RPMI8226 (cell line): ENCODE data around the gene PARD3.

ENCODE experiments used
- DNase-seq: peaks from one replicate; pipeline ENCODE4 v3.0.0-alpha.2; 2015

The PARD3 gene

DNA sequence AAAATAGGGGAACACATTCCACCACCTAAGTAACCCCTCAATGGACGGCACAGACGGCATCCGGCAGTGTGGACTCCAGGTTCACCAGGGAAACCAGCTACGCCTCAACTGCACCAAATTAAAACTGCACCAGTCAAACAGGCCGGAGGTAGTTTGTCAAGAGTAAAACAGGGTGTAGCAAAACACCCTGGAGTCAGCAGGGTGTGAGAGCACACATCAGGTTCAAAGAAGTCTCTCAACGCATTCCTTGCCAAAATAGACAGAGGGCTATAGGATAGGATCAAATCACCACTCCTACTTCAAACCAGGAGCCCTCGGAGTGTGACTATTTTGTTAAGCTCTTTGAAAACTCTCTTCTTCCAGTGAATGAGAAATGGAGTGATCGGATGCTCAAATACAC lies 135.9 kb downstream of the PARD3 start:
- no peak for DNase-seq

- DNase-seq, result no peak
These were observed 137.5 kb downstream of the PARD3 start for GRCh38 chr10:34677591-34677990.

- no peak for DNase-seq
These were observed 138.0 kb downstream of the PARD3 start for GRCh38 chr10:34677132-34677531.

DNA sequence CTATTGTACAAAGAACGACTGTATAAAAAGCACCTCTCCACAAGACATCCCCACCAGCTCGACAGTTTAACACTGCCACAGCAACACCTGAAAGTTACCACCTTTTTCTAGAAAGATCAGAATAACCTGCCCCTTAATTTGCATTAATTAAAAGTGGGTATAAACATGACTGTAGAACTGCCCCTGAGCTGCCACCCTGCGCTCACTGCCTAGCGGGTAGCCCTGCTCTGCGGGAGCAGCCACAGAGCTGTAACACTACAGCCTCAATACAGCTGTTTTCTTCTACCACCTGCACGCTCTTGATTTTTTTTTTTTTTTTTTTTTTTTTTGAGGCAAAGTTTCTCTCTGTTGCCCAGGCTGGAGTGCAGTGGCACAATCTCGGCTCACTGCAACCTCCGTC lies 140.9 kb downstream of the PARD3 start:
- DNase-seq, result no peak

GRCh38 chr10:34670081-34670480 lies 145.0 kb downstream of the PARD3 start:
- DNase-seq, result no peak

DNA sequence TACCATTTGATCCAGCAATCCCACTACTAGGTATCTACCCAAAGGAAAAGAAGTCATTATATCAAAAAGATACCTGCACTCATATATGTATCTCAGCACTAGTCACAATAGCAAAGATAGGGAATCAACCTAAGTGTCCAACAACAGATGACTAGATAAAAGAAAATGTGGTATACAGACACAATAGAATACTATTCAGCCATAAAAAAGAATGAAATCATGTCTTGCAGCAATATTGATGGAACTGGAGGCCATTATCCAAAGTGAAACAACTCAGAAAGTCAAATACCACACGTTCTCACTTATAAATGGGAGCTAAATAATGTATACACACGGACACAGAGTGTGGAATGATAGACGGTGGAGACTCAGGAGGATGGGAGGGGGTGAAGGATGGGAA lies 146.0 kb downstream of the PARD3 start:
- DNase-seq, result no peak

- peak; percentile 5 for DNase-seq
These were observed 147.9 kb downstream of the PARD3 start for GRCh38 chr10:34667177-34667576.

- DNase-seq, result peak; percentile 62
These were observed 148.9 kb downstream of the PARD3 start for GRCh38 chr10:34666008-34666704.

GRCh38 chr10:34664706-34665105 lies 150.4 kb downstream of the PARD3 start:
- DNase-seq, result no peak

DNA sequence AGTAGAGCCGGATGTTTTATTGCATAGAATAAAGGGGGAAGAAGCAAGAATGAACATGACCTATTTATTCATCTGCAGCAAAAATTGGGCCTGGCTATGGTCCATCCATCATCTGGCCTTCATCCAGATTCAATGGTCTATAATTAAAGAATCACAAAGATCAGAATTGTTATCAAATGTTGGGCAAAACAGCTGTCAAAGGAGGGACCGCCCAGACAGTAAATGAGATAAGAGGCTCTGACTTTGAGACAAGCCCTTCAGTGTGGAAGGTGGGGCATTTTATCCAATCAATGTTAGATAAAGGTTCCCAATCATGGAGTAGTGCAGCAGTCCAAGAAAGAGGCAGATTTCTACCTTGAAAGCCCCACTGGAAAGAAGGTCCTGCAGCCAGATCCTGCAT lies 153.5 kb downstream of the PARD3 start:
- DNase-seq, result no peak

DNA sequence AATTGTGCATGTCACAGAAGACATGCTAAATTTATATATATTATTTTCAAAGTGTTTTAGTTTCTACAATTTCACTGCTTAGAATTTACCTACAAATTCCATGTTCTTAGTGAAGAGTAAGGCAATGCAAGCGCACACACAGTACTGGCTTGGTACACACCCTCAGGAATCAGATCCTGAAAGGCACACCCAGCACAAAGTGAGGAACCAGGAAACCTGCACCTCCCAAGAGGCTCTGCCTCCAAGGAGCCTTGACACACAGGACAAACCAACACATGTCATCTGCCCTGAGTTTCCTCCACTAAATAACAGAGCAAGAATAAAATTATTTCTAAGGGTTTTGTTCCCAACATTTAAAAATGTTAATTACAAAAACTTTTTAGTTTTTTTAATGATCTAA lies 156.2 kb downstream of the PARD3 start:
- DNase-seq, result no peak

DNA sequence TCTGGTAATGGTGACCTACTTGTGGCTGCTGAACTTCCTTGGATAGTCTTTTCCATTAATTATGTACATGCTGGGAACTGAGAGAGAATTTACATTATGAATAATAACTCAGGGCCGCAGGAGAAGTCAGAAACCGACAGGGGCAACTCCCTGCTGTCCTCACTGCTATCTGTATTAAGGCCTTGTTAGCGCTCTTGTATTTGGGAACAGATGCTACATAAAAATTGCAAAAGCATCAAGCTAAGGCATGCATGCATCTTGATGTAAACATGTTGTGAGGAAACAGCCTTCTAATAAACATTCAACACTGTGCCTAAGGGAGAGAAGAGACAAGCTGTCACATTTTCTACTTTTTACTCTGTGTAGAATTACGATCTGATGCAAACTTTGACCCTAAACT lies 158.4 kb downstream of the PARD3 start:
- no peak for DNase-seq

DNA sequence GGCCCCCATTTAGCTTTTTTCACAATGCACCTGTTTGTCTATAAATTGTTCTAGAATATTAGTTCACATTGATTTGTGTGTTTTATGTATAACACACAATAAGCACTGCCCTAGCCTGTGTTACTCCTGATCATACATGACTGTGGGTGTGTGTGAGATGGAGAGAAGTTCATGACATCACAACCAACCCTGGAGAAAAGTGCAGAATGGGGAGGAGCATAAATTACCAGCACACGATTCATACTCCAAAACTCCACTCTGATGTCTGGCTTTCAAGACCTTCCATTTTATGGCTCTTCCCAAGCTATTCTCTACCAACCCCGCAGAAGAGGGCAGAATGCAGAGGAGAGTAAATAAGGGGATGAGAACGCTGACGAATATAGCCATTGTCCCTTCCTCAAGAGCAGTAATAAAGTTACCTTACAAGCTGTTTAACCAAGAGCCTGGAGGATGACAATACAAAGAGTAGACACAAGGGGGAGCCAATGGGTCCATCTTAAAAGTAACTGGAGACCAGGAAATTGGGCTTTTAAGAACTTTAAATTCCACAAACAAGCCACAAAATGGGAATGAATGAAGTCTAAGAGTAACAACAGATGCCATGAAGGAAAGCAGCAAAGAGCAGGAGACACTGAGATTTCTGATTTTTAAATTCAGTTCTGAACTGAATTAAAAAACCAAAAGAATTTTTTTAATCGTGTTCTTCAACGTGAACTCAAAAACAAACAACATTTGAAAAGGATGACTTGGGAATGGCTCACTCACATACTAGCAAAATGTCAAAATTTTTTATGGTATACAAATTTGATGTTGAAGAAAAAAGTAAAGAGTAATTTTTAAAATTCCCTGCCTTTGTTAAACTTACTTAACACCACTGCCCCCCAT lies 159.6 kb downstream of the PARD3 start:
- DNase-seq, result peak; percentile 57

- DNase-seq, result no peak
These were observed 160.9 kb downstream of the PARD3 start for GRCh38 chr10:34654211-34654610.

- no peak for DNase-seq
These were observed 161.6 kb downstream of the PARD3 start for GRCh38 chr10:34653530-34653929.

GRCh38 chr10:34651416-34652195 lies 163.5 kb downstream of the PARD3 start:
- DNase-seq, result no peak

- no peak for DNase-seq
These were observed 164.9 kb downstream of the PARD3 start for GRCh38 chr10:34650156-34650555.

DNA sequence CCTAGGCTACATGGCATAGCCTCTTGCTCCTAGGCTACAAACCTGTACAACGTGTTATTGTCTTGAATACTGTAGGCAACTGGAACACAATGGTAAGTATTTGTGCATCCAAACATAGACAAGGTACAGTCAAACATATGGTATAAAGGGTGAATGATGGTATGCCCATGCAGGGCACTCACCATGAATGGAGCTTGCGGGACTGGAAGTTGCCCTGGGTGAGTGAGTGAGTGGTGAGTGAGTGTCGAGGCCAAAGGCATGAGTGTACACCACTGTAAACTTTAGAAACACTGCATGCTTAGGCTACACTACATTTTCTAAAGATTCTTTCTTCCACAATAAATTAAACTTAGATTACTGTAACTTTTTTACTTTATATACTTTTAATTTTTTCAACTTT lies 165.7 kb downstream of the PARD3 start:
- no peak for DNase-seq

DNA sequence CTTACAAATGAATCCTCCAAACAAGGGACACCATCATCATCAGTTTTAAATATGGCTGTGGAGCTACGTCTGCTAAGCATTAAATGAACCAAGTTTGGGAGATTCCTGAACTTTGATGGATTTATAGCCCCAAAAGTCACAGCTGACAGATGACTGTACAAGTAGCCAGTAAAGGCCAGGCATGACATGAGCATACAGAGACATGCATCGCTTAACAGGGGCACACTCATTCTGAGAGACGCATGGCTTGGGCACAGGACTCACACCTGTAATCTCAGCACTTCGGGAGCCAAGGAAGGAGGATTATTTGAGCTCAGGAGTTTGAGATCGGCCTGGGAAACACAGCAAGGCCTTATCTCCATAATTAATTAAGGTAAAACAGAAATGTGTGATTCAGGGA lies 166.2 kb downstream of the PARD3 start:
- no peak for DNase-seq

DNA sequence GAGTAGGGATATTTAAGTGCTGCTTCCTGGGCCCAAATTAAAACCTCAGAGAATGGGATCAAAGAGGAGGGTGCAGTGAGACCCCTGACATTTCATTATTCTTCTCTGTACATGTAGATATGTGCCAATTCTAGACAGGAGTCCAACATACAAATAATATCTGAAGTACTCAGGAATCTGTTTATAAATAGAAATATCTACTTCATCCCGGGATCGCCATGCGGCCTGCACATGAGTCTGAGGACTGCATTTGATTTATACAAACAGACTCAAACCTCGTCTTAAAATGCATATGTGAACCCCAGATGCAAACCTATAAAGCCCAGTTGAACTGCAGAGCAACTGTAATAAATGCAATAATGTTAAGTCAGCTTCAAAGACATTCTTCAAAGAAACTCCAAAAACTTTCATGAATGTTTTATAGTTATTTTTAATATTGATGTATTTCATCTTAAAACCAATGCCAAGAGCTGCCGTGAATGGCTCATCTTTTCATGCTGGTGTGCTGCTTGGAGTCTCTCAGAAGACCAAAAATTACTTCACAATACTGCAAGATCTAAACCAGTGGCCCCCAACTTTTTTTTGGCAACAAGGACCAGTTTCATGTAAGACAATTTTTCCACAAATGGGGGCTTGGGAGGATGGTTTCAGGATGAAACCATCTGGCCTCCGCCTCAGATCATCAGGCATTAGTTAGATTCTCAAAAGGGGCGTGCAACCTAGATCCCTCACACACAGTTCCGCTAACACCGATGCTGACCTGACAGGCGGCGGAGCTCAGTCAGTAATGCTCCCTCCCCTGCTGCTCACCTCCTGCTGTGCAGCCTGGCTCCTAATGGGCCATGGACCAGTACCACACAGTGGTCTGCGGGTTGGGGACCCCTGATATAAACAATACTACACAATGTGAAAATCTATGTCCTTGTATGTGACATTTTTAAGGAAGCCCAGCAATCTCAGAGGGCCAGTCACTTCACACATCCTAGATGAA lies 166.9 kb downstream of the PARD3 start:
- DNase-seq, result no peak

GRCh38 chr10:34647160-34647559 lies 167.9 kb downstream of the PARD3 start:
- no peak for DNase-seq

DNA sequence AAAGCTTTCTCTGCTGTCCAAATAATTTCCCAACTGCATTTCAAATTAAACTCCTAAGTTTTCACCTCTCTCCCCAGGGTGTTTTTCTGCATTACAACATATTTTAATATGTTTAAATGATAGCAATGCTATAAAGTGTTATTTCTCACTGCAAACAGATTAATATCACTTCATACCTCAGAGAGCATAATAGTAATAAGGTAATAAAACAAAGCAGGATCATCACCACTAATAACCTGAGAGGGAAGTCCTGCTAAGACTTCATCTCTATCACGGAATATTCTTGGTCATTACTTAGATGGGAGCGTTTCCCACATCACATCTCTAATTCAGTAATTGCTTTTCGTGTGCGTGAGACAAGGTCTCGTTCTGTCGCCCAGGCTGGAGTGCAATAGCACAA lies 168.8 kb downstream of the PARD3 start:
- no peak for DNase-seq
